Kidney (tissue), 14 donors: Measurements from ENCODE around the gene ANKRD6. TPM values are rescaled to one million over a fixed set of nuclear protein-coding genes. Genes with fewer than 3 reads are reported as not detected.

Experiments used
- DNase-seq, 5 donors: peaks; one replicate each; pipeline ENCODE4 v3.0.0-alpha.2; 2013 to 2020
- FAIRE-seq: peaks from 2 replicates; lab custom pipeline; 2012; peaks lifted over from hg19 to GRCh38; lab: Jason Lieb, UNC
- H3K27ac ChIP-seq, 2 donors: one replicate each; pipeline ENCODE4 v1.7.0; 2013; ENCODE audit warnings: low read depth in 2 of 2, low read length in 2 of 2, inconsistent platforms in 1 of 2
- H3K27me3 ChIP-seq: one replicate; pipeline ENCODE4 v1.7.1; 2013; ENCODE audit warnings: low read length, inconsistent platforms; ENCODE audit not compliant: control insufficient read depth, insufficient read depth
- H3K36me3 ChIP-seq, 3 donors: one replicate each; pipeline versions ENCODE4 v1.7.0 to v1.7.1; 2013; ENCODE audit warnings: low read length in 3 of 3, control low read depth in 1 of 3, inconsistent platforms in 1 of 3; ENCODE audit not compliant: insufficient read depth in 3 of 3, control insufficient read depth in 2 of 3
- H3K4me1 ChIP-seq, 3 donors: one replicate each; pipeline versions ENCODE4 v1.7.0 to v1.7.1; 2013; ENCODE audit warnings: low read length in 3 of 3, inconsistent platforms in 1 of 3, low read depth in 1 of 3; ENCODE audit not compliant: control insufficient read depth in 2 of 3, insufficient read depth in 2 of 3
- H3K4me3 ChIP-seq, 3 donors: one replicate each; pipeline versions ENCODE4 v1.7.0 to v1.8.1; 2013; ENCODE audit warnings: low read length in 3 of 3, control low read depth in 1 of 3, inconsistent platforms in 1 of 3
- H3K9ac ChIP-seq, 3 donors: one replicate each; pipeline versions ENCODE4 v1.7.0 to v1.7.1; 2013; ENCODE audit warnings: low read length in 3 of 3, control low read depth in 1 of 3, inconsistent platforms in 1 of 3
- H3K9me3 ChIP-seq, 3 donors: one replicate each; pipeline versions ENCODE4 v1.7.0 to v1.7.1; 2013; ENCODE audit warnings: low read length in 3 of 3, control low read depth in 1 of 3, inconsistent platforms in 1 of 3; ENCODE audit not compliant: control insufficient read depth in 2 of 3, insufficient read depth in 1 of 3
- CTCF ChIP-seq: IDR thresholded peaks from 3 replicates; pipeline ENCODE4 v1.5.1; 2012; ENCODE audit warnings: mild to moderate bottlenecking, moderate library complexity, borderline replicate concordance; ENCODE audit not compliant: insufficient read depth; ENCODE audit errors: extremely low read depth
- intact Hi-C: fragments of 100-400 bp; cut with DNase I; formaldehyde crosslinking; loops from one replicate; pipeline ENCODE4 v1.11.1; 2022
- polyA plus RNA-seq: library from polyadenylated mRNA; stranded (reverse); fragments of 350-450 nt; fragmentation: Illumina TruSeq; extraction: RNeasy Lipid Tissue Mini Kit (QIAGEN cat#74804); gene quantifications from one replicate; pipeline ENCODE4 v1.2.3, GENCODE V29; 2014; ENCODE audit warnings: low read depth, low replicate concordance; ENCODE audit not compliant: insufficient read depth
- total RNA-seq: library from RNA; stranded (reverse); fragmentation: NEBNext Ultra II Directional; extraction: Animal tissue kit (Norgen Biotek cat#: 25700); gene quantifications from one replicate; pipeline ENCODE4 v1.2.1, GENCODE V29; 2021
- donor health status: control.
- donor health status: control.
- donor health status: control.
- donor health status: control.
- donor health status: control.
- donor health status: DM: yes; HTN: yes; CAD: no.
- donor health status: Normal renal cell carcinoma (clear cell type).

ANKRD6 gene
- total and polyA plus RNA-seq, 2 donors from 2014 or later: 10.3 to 29.5 TPM

DNA sequence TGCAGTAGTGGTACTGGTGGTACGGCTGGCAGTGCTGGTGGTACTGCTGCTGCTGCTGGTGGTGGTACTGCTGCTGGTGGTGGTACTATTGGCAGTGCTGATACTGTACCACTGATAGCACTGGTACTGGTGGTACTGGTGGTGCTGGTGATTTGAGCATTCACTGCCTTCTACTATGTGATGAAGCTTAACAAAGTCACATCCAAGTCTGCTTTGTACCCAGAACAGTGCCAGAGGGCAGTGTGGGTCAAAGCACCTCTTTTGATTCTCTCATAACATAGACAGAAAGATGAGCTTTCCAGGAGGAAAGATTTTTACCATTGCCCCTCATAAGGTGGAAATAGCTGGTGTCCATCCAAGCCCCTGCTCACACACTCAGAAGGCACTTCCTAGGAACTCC, 48.7 kb downstream of the ANKRD6 start:
- H3K9me3 ChIP-seq: no peaks in the 10 kb centered on the region
- no peak overlapping the region for H3K9ac ChIP-seq
- H3K4me3 ChIP-seq: no peak overlapping the region
- H3K27me3 ChIP-seq: no peaks in the 10 kb centered on the region
- TF ChIP-seq CTCF: no peak
- H3K4me1 ChIP-seq: peaks cover 0 to 2% (median 0%) of the 10 kb centered on the region in 3 donors
- FAIRE-seq (no peak), DNase-seq (no peak)
- H3K36me3 ChIP-seq: no peaks in the 10 kb centered on the region
- H3K27ac ChIP-seq: no peak overlapping the region
- intact Hi-C loops: no loop called here

GRCh38 chr6:89482126-89482525, 49.2 kb downstream of the ANKRD6 start:
- Histone ChIP-seq H3K36me3 (no peaks in the 10 kb centered on the region), H3K27ac (no peak overlapping the region), H3K9ac (no peak overlapping the region), H3K9me3 (no peaks in the 10 kb centered on the region), H3K27me3 (no peaks in the 10 kb centered on the region), H3K4me1 (peaks cover 0 to 2% (median 0%) of the 10 kb centered on the region in 3 donors), H3K4me3 (no peak overlapping the region)
- FAIRE-seq (no peak), DNase-seq (no peak)
- intact Hi-C loops: no loop called here
- no peak for TF ChIP-seq CTCF

DNA sequence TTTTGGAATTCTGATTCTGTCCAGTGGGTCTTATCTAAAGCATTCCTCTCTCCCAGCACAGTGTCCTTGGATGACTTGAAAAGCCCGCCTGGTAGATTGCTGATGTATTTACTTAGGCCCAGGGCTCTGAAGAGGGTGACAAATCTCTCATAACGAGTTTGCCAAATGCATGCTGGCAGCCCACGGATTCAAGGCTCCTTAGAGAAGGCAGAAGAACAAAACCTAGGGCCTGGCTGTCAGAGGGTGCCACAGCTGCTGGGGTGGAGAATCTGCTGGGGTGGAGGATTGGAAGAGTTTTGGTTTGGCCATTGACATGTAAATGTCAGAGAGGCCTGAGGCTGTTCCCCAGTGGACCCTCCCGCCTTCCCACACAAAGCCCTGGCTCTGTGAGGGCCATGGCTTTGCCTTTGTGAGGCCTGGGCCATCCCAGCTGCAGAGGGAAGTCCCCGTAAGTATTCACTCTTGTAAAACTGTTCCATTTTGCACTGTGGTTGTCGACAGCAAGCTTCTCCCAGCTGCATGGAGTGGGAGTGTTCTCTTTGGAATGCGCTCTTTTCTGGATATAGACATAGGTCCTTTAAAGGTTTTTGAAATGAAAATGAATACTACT, 50.3 kb downstream of the ANKRD6 start:
- TF ChIP-seq CTCF: no peak
- Histone ChIP-seq H3K9ac (no peak overlapping the region), H3K27me3 (no peaks in the 10 kb centered on the region), H3K27ac (no peak overlapping the region), H3K36me3 (no peaks in the 10 kb centered on the region), H3K9me3 (no peaks in the 10 kb centered on the region), H3K4me3 (no peak overlapping the region), H3K4me1 (peaks cover 0 to 2% (median 0%) of the 10 kb centered on the region in 3 donors)
- FAIRE-seq (no peak), DNase-seq (no peak)
- intact Hi-C loops: no loop called here

DNA sequence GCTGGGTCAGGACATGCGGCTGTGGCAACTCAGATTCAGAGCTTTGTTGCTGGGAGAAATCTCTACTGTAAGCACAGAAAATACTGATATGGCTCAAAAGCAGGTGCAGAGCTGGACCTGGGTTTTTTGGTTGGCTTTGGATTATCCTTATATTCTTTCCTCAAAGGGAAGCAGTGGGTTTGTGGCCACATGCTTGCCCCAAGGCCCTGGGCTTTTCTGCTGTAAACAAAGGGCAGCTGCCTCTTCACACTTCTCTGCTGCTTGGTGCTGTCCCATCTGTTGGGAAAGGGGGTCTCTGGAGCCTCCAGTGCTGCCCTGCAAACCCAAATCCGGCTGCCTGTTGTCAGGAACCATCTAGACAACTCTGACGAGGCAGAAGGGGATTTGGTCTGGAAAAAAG, 52.4 kb downstream of the ANKRD6 start:
- Histone ChIP-seq H3K9me3 (no peaks in the 10 kb centered on the region), H3K27ac (no peak overlapping the region), H3K4me1 (peaks cover 0 to 2% (median 0%) of the 10 kb centered on the region in 3 donors), H3K27me3 (no peaks in the 10 kb centered on the region), H3K9ac (no peak overlapping the region), H3K4me3 (no peak overlapping the region), H3K36me3 (no peaks in the 10 kb centered on the region)
- intact Hi-C loops: no loop called here
- FAIRE-seq (no peak), DNase-seq (no peak)
- TF ChIP-seq CTCF: no peak
